K562 (cell line): ENCODE data around the gene SMAP2. TPM values are rescaled to one million over a fixed set of nuclear protein-coding genes. Genes with fewer than 3 reads are reported as not detected.

Experiments used
- ATAC-seq: fragments of 200-7000 bp; cut with Tn5 transposase; 3 replicates; pipeline ENCODE4 v1.9.1; 2020; ENCODE audit warnings: moderate library complexity
- BruUV-seq: library from RNA; stranded (reverse); fragments of 400-500 nt; replicated peaks from 2 replicates; lab custom pipeline; 2021; lab: Mats Ljungman, UMichigan
- CTCF ChIA-PET: fragments of 300-600 bp; formaldehyde crosslinking; extraction: SDS; loops from one replicate; lab custom pipeline; 2021; ENCODE audit warnings: low intra/inter-chr PET ratio; lab: Yijun Ruan, JAX
- POLR2A ChIA-PET: fragments of 300-600, 350-650 bp; sonication (Branson Sonifier 250); formaldehyde crosslinking; extraction: SDS; loops from one replicate; lab custom pipeline; 2021; ENCODE audit warnings: antibody characterized with exemption, inconsistent platforms; lab: Yijun Ruan, JAX
- DNase-seq, 4 experiments: peaks; one replicate each; pipeline versions ENCODE4 v3.0.0 to v3.0.0-alpha.2; 2011 to 2018; ENCODE audit warnings: low spot score in 3 of 4, mixed read lengths in 3 of 4; ENCODE audit errors: extremely low read depth in 1 of 4
- FAIRE-seq: peaks from 2 replicates; lab custom pipeline; 2011; peaks lifted over from hg19 to GRCh38; lab: Jason Lieb, UNC
- H2AFZ ChIP-seq: 2 replicates; pipeline ENCODE4 v1.6.0; 2011; ENCODE audit warnings: low read depth, low read length, control low read depth, inconsistent platforms
- H3K27ac ChIP-seq: fragments of 200-600 bp; 3 replicates; pipeline ENCODE4 v1.8.0; 2011; ENCODE audit warnings: low read depth, mild to moderate bottlenecking, control low read depth, inconsistent platforms, low read length, moderate library complexity, mixed read lengths; ENCODE audit errors: extremely low read depth
- H3K27me3 ChIP-seq, 2 experiments: fragments of 300-600 bp in 1 of 2; 2 replicates in 1 of 2; 3 replicates in 1 of 2; pipeline versions ENCODE4 v1.6.0 to v1.8.0; 2011; ENCODE audit warnings: inconsistent platforms in 2 of 2, low read length in 2 of 2, mild to moderate bottlenecking in 1 of 2, mixed read lengths in 1 of 2, moderate library complexity in 1 of 2; ENCODE audit not compliant: control insufficient read depth in 2 of 2, insufficient read depth in 2 of 2
- H3K36me3 ChIP-seq: fragments of 300-600 bp; 3 replicates; pipeline ENCODE4 v1.8.0; 2011; ENCODE audit warnings: mild to moderate bottlenecking, low read length, inconsistent platforms; ENCODE audit not compliant: control insufficient read depth, insufficient read depth
- H3K4me1 ChIP-seq, 2 experiments: fragments of 200-600 bp in 1 of 2; replicated peaks in 1 of 2; 2 replicates in 1 of 2; 3 replicates in 1 of 2; pipeline versions ENCODE4 v1.5.1 to v1.8.0; 2011; ENCODE audit warnings: inconsistent platforms in 2 of 2, low read length in 2 of 2, mild to moderate bottlenecking in 1 of 2, mixed read lengths in 1 of 2, moderate library complexity in 1 of 2; ENCODE audit not compliant: control insufficient read depth in 2 of 2, insufficient read depth in 2 of 2
- H3K4me2 ChIP-seq: 2 replicates; pipeline ENCODE4 v1.6.1; 2011; ENCODE audit warnings: low read length, control low read depth, inconsistent platforms, mixed read lengths; ENCODE audit not compliant: insufficient read depth
- H3K4me3 ChIP-seq: fragments of 200-600 bp; sonication (generic), shearing (Covaris generic); 2 replicates; pipeline ENCODE4 v1.5.1; 2016; ENCODE audit warnings: control low read depth, inconsistent platforms
- H3K79me2 ChIP-seq: fragments of 200-600 bp; 3 replicates; pipeline ENCODE4 v1.8.0; 2011; ENCODE audit warnings: low read length, inconsistent platforms; ENCODE audit not compliant: control insufficient read depth, insufficient read depth
- H3K9ac ChIP-seq, 2 experiments: 2 replicates each; pipeline versions ENCODE4 v1.6.0 to v1.6.1; 2011; ENCODE audit warnings: low read depth in 2 of 2, low read length in 2 of 2, control low read depth in 1 of 2, inconsistent platforms in 1 of 2, mild to moderate bottlenecking in 1 of 2, mixed read lengths in 1 of 2; ENCODE audit not compliant: insufficient read depth in 1 of 2
- H3K9me1 ChIP-seq: one replicate; pipeline ENCODE4 v1.6.0; 2011; ENCODE audit warnings: inconsistent platforms, mild to moderate bottlenecking, low read length, moderate library complexity; ENCODE audit not compliant: control insufficient read depth, insufficient read depth
- H3K9me3 ChIP-seq: replicated peaks from 2 replicates; pipeline ENCODE4 v1.5.1; 2011; ENCODE audit warnings: low read depth, low read length, inconsistent platforms; ENCODE audit not compliant: control insufficient read depth, insufficient read depth
- H4K20me1 ChIP-seq: replicated peaks from 2 replicates; pipeline ENCODE4 v1.6.1; 2011; ENCODE audit warnings: low read length, inconsistent platforms, mixed read lengths; ENCODE audit not compliant: control insufficient read depth, insufficient read depth
- CTBP1 ChIP-seq: fragments of 450-650 bp; IDR thresholded peaks from 2 replicates; pipeline ENCODE4 v1.6.1; 2016; ENCODE audit warnings: borderline replicate concordance
- CUX1 ChIP-seq: fragments of 200-800 bp; sonication (Bioruptor generic); IDR thresholded peaks from 2 replicates; pipeline ENCODE4 v1.6.1; 2016; ENCODE audit warnings: missing genetic modification characterization, missing compliant biosample characterization
- JUN ChIP-seq, 2 experiments: sonication (generic) in 1 of 2; formaldehyde crosslinking in 1 of 2; IDR thresholded peaks; 2 replicates each; pipeline versions ENCODE4 v1.6.1 to v1.8.0; 2012 to 2022; ENCODE audit warnings: borderline replicate concordance in 2 of 2, mild to moderate bottlenecking in 2 of 2, improper control_type of control experiment in 1 of 2, low read depth in 1 of 2, low read length in 1 of 2, missing genetic modification reagents in 1 of 2
- JUND ChIP-seq, 2 experiments: IDR thresholded peaks; 2 replicates in 1 of 2; 3 replicates in 1 of 2; pipeline ENCODE4 v1.6.1; 2011; ENCODE audit warnings: borderline replicate concordance in 2 of 2, low read depth in 2 of 2, low read length in 2 of 2, improper control_type of control experiment in 1 of 2, missing biosample characterization in 1 of 2, missing genetic modification characterization in 1 of 2, missing genetic modification reagents in 1 of 2
- MLLT1 ChIP-seq, 2 experiments: fragments of 450-650 bp; IDR thresholded peaks; 2 replicates each; pipeline ENCODE4 v1.6.1; 2016
- TCF3 ChIP-seq: sonication (generic); formaldehyde crosslinking; IDR thresholded peaks from 2 replicates; pipeline ENCODE4 v1.4.0; 2020; ENCODE audit warnings: mild to moderate bottlenecking, missing genetic modification reagents
- ZNF282 ChIP-seq: sonication (generic); formaldehyde crosslinking; IDR thresholded peaks from 2 replicates; pipeline ENCODE4 v1.8.1; 2023; ENCODE audit warnings: missing genetic modification reagents
- ZNF695 ChIP-seq: fragments of 450-650 bp; formaldehyde crosslinking; IDR thresholded peaks from 2 replicates; pipeline ENCODE4 v1.4.0; 2020; ENCODE audit warnings: mild to moderate bottlenecking, moderate library complexity
- WGBS: fragments of 100-300 bp; shearing (Covaris generic); methylation state at CpG from one replicate; pipeline ENCODE4 v1.1.6; 2016; ENCODE audit warnings: low coverage, mixed read lengths; ENCODE audit not compliant: insufficient coverage; ENCODE audit errors: missing lambda C conversion rate; 5-methylcytosine and 5-hydroxymethylcytosine counted together
- in situ Hi-C: fragments of 300-500 bp; cut with MboI; formaldehyde crosslinking; loops from 4 replicates; pipeline ENCODE4 v1.15.0; 2018; ENCODE audit warnings: inconsistent platforms, mixed read lengths
- intact Hi-C: fragments of 100-400 bp; cut with micrococcal nuclease; formaldehyde crosslinking; loops from 2 replicates; pipeline ENCODE4 v1.14.2; 2022
- polyA plus RNA-seq, 8 experiments: library from polyadenylated mRNA; depleted of rRNA in 4 of 8; stranded (reverse) in 5 of 8; unstranded in 3 of 8; fragments of >200 nt; fragmentation: Nextera tagmentation in 2 of 8; fragmentation: Illumina TruSeq in 1 of 8; extraction: Ambion mirVana in 2 of 8; extraction: Trizol in 1 of 8; gene quantifications; 2 replicates each; pipeline versions ENCODE4 v1.2.1 to v1.2.3, GENCODE V29; 2011 to 2014; ENCODE audit warnings: inconsistent platforms in 1 of 8, missing spikeins in 1 of 8
- total RNA-seq, 7 experiments: library from RNA; depleted of rRNA in 6 of 7; stranded (reverse); fragments of >200 nt in 6 of 7; fragmentation: Illumina TruSeq in 2 of 7; extraction: Trizol in 2 of 7; gene quantifications; 2 replicates each; pipeline versions ENCODE4 v1.2.1 to v1.2.3, GENCODE V29; 2011 to 2021; ENCODE audit warnings: low replicate concordance in 1 of 7
- TF ChIP-seq, protein P1 (sequence below), 2 experiments: fragments of 450-650 bp in 1 of 2; sonication (generic) in 1 of 2; formaldehyde crosslinking in 1 of 2; IDR thresholded peaks in 1 of 2; conservative IDR thresholded peaks in 1 of 2; 2 replicates each; pipeline versions ENCODE4 v1.6.1 to v1.8.1; 2016 to 2023; ENCODE audit warnings: mild to moderate bottlenecking in 2 of 2, moderate library complexity in 2 of 2, inconsistent platforms in 1 of 2, missing genetic modification reagents in 1 of 2

The SMAP2 gene
- total and polyA plus RNA-seq, 9 of the 15 experiments (the other 6 are each of a cell fraction or from before 2014, with no cell fraction given), result 38.7 to 212 (median 94.1) TPM

GRCh38 chr1:40382108-40382460, 8.6 kb downstream of the SMAP2 start:
- ATAC-seq (no peak), DNase-seq (no peak), FAIRE-seq (no peak)
- BruUV-seq, result no TSS peak
- H3K4me3 ChIP-seq, result no peak overlapping the region
- no peaks in the 10 kb centered on the region for H3K9me3 ChIP-seq
- H3K4me1 ChIP-seq, result peaks cover 36 to 78% of the 10 kb centered on the region in 2 experiments
- H3K4me2 ChIP-seq, result peak overlapping the region; percentile 93
- WGBS, result 59% methylated on average over 3 of the region's 3 CpGs
- intact Hi-C loops, result no loop called here
- in situ Hi-C loops, result no loop called here
- H3K9ac ChIP-seq, result peak overlapping the region in 1 of 2 experiments; percentile 83; a peak in 2 of 4 replicates
- ChIA-PET POLR2A (interaction anchor here (0.5 to 7.7 kb wide), 6 partner anchors 8 to 267 kb away, joined by 3 to 61 read pairs (median 6); partner anchors contain the start of gene SMAP2), CTCF (no interaction called here)
- no peaks in the 10 kb centered on the region for H4K20me1 ChIP-seq
- H3K36me3 ChIP-seq, result peaks cover 40% of the 10 kb centered on the region
- peak overlapping the region; percentile 95 for H3K27ac ChIP-seq
- H3K79me2 ChIP-seq, result peaks cover 100% of the 10 kb centered on the region
- H3K27me3 ChIP-seq, result no peaks in the 10 kb centered on the region
- no peak overlapping the region for H2AFZ ChIP-seq
- H3K9me1 ChIP-seq, result no peaks in the 10 kb centered on the region
- TF ChIP-seq, protein P1, sequence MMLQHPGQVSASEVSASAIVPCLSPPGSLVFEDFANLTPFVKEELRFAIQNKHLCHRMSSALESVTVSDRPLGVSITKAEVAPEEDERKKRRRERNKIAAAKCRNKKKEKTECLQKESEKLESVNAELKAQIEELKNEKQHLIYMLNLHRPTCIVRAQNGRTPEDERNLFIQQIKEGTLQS (IDR thresholded peaks at IDR 0.05), result peak; percentile 46
- TF ChIP-seq, protein P1 (CRISPR knock-in tag; conservative IDR thresholded peaks at IDR 0.05), result no peak
- TF ChIP-seq MLLT1 (IDR thresholded peaks at IDR 0.05), result peak in 1 of 2 experiments; percentile 66; a peak in 2 of 4 replicates
- TF ChIP-seq TCF3 (CRISPR knock-in tag), result 0 out of 2 replicates have a peak, but pooled peaks have one; percentile 7
- 0 out of 2 replicates have a peak, but pooled peaks have one; percentile 30 for TF ChIP-seq CUX1 (CRISPR knock-in tag)
- TF ChIP-seq ZNF695, result no peak
- TF ChIP-seq ZNF282 (CRISPR knock-in tag), result no peak
- TF ChIP-seq JUND (IDR thresholded peaks at IDR 0.05; ENCODE audit: borderline replicate concordance, low read depth, low read length), result peak; percentile 33; the same call in 1 of the 2 replicates
- TF ChIP-seq JUND (tag; IDR thresholded peaks at IDR 0.05; ENCODE audit: borderline replicate concordance, low read depth, low read length), result 0 out of 3 replicates have a peak, but pooled peaks have one; percentile 15
- peak; percentile 54; the same call in 1 of the 2 replicates for TF ChIP-seq JUN (IDR thresholded peaks at IDR 0.05; ENCODE audit: borderline replicate concordance, low read depth, low read length)
- no peak for TF ChIP-seq JUN (CRISPR knock-in tag; IDR thresholded peaks at IDR 0.05; ENCODE audit: borderline replicate concordance)
- TF ChIP-seq CTBP1, result no peak
